ENCODE data around the gene NDEL1. TPM values are rescaled to one million over a fixed set of nuclear protein-coding genes. Genes with fewer than 3 reads are reported as not detected.

The NDEL1 gene
- total and polyA plus RNA-seq, 2 donors (not counting 3 experiments of a cell fraction or from before 2014, with no cell fraction given) = 60.0 to 87.4 TPM

DNA sequence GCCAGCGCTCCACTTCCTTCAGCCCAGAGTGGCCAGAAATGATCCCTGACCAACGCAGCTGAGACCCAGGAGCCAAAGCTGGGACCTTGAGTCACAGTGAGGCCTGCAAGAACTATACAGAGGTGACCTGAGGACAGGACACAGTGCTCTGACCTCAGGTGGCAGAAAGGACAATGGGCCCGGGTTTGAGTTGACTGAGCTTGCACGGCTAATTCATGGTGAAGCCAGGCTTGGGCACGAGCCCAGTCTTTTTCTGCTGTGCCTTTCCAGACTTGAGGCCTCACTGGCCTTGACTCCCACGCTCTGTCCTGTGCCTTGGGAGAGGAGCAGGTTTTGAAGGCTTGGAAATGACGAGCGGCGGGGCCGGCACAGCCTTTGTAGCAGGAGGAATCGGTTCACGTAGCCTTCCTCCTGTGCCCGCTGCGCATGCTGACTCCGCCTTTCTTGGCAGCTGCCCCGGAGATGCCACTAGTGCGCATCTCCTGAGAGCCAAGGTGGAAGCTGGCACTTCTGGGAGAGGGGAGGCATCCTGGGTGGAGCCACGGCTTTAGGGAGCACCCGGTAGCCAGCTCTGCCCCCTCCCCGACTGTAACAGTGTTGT, 34.9 kb downstream of the NDEL1 start:
- Histone ChIP-seq H3K4me2 (ENCODE audit: insufficient read depth, low read length) (no peak overlapping the region), H3K36me3 (ENCODE audit: control insufficient read depth in 2 of 2, extremely low read depth in 1 of 2, insufficient read depth in 2 of 2, low read length in 2 of 2) (peaks cover 21 to 43% of the 10 kb centered on the region in 2 experiments), H4K20me1 (replicated peaks; ENCODE audit: control insufficient read depth, extremely low read depth, insufficient read depth, low read length) (no peaks in the 10 kb centered on the region), H3K79me2 (ENCODE audit: control insufficient read depth, insufficient read depth, low read length) (peaks cover 3% of the 10 kb centered on the region), H2AFZ (ENCODE audit: low read depth, low read length) (no peak overlapping the region), H3K4me3 (replicated peaks in 1 of 3; ENCODE audit: insufficient read depth in 1 of 3, low read depth in 1 of 3, low read length in 3 of 3) (no peak overlapping the region), H3K27me3 (ENCODE audit: control insufficient read depth in 2 of 2, insufficient read depth in 2 of 2, low read length in 2 of 2) (no peaks in the 10 kb centered on the region), H3K9me1 (replicated peaks; ENCODE audit: control insufficient read depth, extremely low read depth, insufficient read depth, low read length) (no peaks in the 10 kb centered on the region), H3K27ac (ENCODE audit: insufficient read depth, low read depth, low read length) (no peak overlapping the region), H3K9ac (replicated peaks; ENCODE audit: extremely low read depth, insufficient read depth, low read length) (no peak overlapping the region), H3K9me3 (replicated peaks; ENCODE audit: control insufficient read depth, insufficient read depth, low read length) (no peaks in the 10 kb centered on the region), H3K4me1 (ENCODE audit: control insufficient read depth, extremely low read depth, insufficient read depth, low read length) (no peaks in the 10 kb centered on the region)
- ChIA-PET CTCF (interaction anchor here (1.2 to 1.5 kb wide), 3 partner anchors 60 to 275 kb away, joined by 3 to 5 read pairs (median 3); no protein-coding TSS in a partner anchor), POLR2A (no interaction called here)
- intact Hi-C loops (cut with micrococcal nuclease) (no loop called here), dilution Hi-C loops (cut with MboI; ENCODE audit: extremely low pct_ligation_motif_present, low sequenced_read_pairs) (no loop called here)
- no peak for DNase-seq (ENCODE audit: low read depth, low spot score)
- BruUV-seq (replicated peaks) = no TSS peak
- TF ChIP-seq MYC (IDR thresholded peaks at IDR 0.05; ENCODE audit: low read depth, low read length) = no peak
- TF ChIP-seq, protein P1, sequence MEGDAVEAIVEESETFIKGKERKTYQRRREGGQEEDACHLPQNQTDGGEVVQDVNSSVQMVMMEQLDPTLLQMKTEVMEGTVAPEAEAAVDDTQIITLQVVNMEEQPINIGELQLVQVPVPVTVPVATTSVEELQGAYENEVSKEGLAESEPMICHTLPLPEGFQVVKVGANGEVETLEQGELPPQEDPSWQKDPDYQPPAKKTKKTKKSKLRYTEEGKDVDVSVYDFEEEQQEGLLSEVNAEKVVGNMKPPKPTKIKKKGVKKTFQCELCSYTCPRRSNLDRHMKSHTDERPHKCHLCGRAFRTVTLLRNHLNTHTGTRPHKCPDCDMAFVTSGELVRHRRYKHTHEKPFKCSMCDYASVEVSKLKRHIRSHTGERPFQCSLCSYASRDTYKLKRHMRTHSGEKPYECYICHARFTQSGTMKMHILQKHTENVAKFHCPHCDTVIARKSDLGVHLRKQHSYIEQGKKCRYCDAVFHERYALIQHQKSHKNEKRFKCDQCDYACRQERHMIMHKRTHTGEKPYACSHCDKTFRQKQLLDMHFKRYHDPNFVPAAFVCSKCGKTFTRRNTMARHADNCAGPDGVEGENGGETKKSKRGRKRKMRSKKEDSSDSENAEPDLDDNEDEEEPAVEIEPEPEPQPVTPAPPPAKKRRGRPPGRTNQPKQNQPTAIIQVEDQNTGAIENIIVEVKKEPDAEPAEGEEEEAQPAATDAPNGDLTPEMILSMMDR (IDR thresholded peaks at IDR 0.05; ENCODE audit: extremely low read depth in 1 of 2, insufficient read depth in 1 of 2, low read depth in 1 of 2, low read length in 2 of 2) = no peak
- TF ChIP-seq, protein P2, sequence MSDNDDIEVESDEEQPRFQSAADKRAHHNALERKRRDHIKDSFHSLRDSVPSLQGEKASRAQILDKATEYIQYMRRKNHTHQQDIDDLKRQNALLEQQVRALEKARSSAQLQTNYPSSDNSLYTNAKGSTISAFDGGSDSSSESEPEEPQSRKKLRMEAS (IDR thresholded peaks at IDR 0.05; ENCODE audit: insufficient read depth, insufficient read length) = no peak
- no peak for TF ChIP-seq JUN (IDR thresholded peaks at IDR 0.05; ENCODE audit: borderline replicate concordance, insufficient read depth, insufficient read length, low read depth)
- no peak for TF ChIP-seq POLR2AphosphoS5 (IDR thresholded peaks at IDR 0.05; ENCODE audit: insufficient read depth, low read depth, low read length)
- TF ChIP-seq GATA2 (IDR thresholded peaks at IDR 0.05; ENCODE audit: insufficient read depth, insufficient read length, low read depth, low read length) = no peak
- no peak for TF ChIP-seq EZH2 (IDR thresholded peaks at IDR 0.05; ENCODE audit: borderline replicate concordance, low read depth, low read length, severe bottlenecking)
- TF ChIP-seq FOS (IDR thresholded peaks at IDR 0.05; ENCODE audit: borderline replicate concordance, insufficient read depth, low read length) = no peak
- TF ChIP-seq POLR2A (IDR thresholded peaks at IDR 0.05; ENCODE audit: low read depth, low read length) = no peak
- no peak for FAIRE-seq
